ENCODE measurements around the gene ZFYVE9.
A peak's percentile ranks its signal among the peaks of the same experiment; 100 is the strongest.

GRCh38 chr1:52365071-52365745 lies 223.3 kb downstream of the ZFYVE9 start:
- no peak for TF ChIP-seq CTCF (IDR thresholded peaks at IDR 0.05)
- peak in 1 of 2 donors; percentile 30 for TF ChIP-seq POLR2A (IDR thresholded peaks at IDR 0.05)
- TF ChIP-seq POLR2AphosphoS5 (IDR thresholded peaks at IDR 0.05) = no peak

All from suprapubic skin (tissue), 4 donors.